IMR-90 (cell line): ENCODE data around the gene IL18RAP. TPM values are rescaled to one million over a fixed set of nuclear protein-coding genes. Genes with fewer than 3 reads are reported as not detected.

Source experiments
- ATAC-seq: fragments of 200-7000 bp; cut with Tn5 transposase; 2 replicates; pipeline ENCODE4 v1.9.1; 2020; ENCODE audit warnings: low read depth, mild to moderate bottlenecking, moderate library complexity
- BruUV-seq: library from RNA; stranded (reverse); fragments of 400-500 nt; replicated peaks from 2 replicates; lab custom pipeline; 2021; lab: Mats Ljungman, UMichigan
- CTCF ChIA-PET: fragments of 300-600 bp; formaldehyde crosslinking; extraction: SDS; loops from one replicate; lab custom pipeline; 2021; ENCODE audit warnings: antibody characterized with exemption; lab: Yijun Ruan, JAX
- POLR2A ChIA-PET: fragments of 300-600 bp; sonication (Branson Sonifier 250); formaldehyde crosslinking; loops from one replicate; lab custom pipeline; 2022; ENCODE audit warnings: antibody characterized with exemption; ENCODE audit not compliant: unreplicated experiment; lab: Charles Lee
- DNase-seq: peaks from one replicate; pipeline ENCODE4 v3.0.0; 2013
- H2AFZ ChIP-seq: replicated peaks from 2 replicates; pipeline ENCODE3; 2013; ENCODE audit warnings: low read length, mild to moderate bottlenecking; ENCODE audit not compliant: poor library complexity
- H2AK5ac ChIP-seq: 2 replicates; pipeline ENCODE4 v1.6.1; 2013; ENCODE audit warnings: low read depth, low read length, inconsistent platforms
- H2AK9ac ChIP-seq: replicated peaks from 2 replicates; pipeline ENCODE3; 2013; ENCODE audit warnings: mild to moderate bottlenecking, low read depth, low read length, moderate library complexity; ENCODE audit not compliant: poor library complexity
- H2BK120ac ChIP-seq: 2 replicates; pipeline ENCODE4 v1.6.1; 2013; ENCODE audit warnings: low read depth, low read length, inconsistent platforms
- H2BK15ac ChIP-seq: 3 replicates; pipeline ENCODE4 v1.6.1; 2013; ENCODE audit warnings: low read depth, low read length, inconsistent platforms
- H2BK20ac ChIP-seq: 2 replicates; pipeline ENCODE4 v1.6.1; 2013; ENCODE audit warnings: low read depth, mild to moderate bottlenecking, inconsistent platforms, low read length, moderate library complexity
- H2BK5ac ChIP-seq: 2 replicates; pipeline ENCODE4 v1.6.1; 2013; ENCODE audit warnings: mild to moderate bottlenecking, low read depth, low read length, inconsistent platforms; ENCODE audit not compliant: poor library complexity, severe bottlenecking
- H3K14ac ChIP-seq: replicated peaks from 2 replicates; pipeline ENCODE4 v1.6.1; 2013; ENCODE audit warnings: low read depth, low read length, inconsistent platforms
- H3K18ac ChIP-seq: 2 replicates; pipeline ENCODE4 v1.6.1; 2013; ENCODE audit warnings: low read depth, low read length, control low read depth
- H3K23ac ChIP-seq: 2 replicates; pipeline ENCODE4 v1.6.1; 2013; ENCODE audit warnings: low read depth, low read length, inconsistent platforms
- H3K27ac ChIP-seq: 2 replicates; pipeline ENCODE4 v1.5.1; 2013; ENCODE audit warnings: mild to moderate bottlenecking, control low read depth, low read length; ENCODE audit not compliant: insufficient read depth
- H3K27me3 ChIP-seq: 2 replicates; pipeline ENCODE4 v1.6.1; 2013; ENCODE audit warnings: low read length; ENCODE audit not compliant: control insufficient read depth, insufficient read depth
- H3K36me3 ChIP-seq: 2 replicates; pipeline ENCODE4 v1.6.1; 2013; ENCODE audit warnings: low read length, mixed read lengths; ENCODE audit not compliant: control insufficient read depth, insufficient read depth
- H3K4ac ChIP-seq: 2 replicates; pipeline ENCODE4 v1.6.1; 2013; ENCODE audit warnings: low read depth, low read length, inconsistent platforms
- H3K4me1 ChIP-seq: 2 replicates; pipeline ENCODE4 v1.6.1; 2013; ENCODE audit warnings: low read length, mixed read lengths; ENCODE audit not compliant: control insufficient read depth, insufficient read depth
- H3K4me2 ChIP-seq: 2 replicates; pipeline ENCODE4 v1.6.1; 2013; ENCODE audit warnings: low read depth, mild to moderate bottlenecking, control low read depth, low read length, moderate library complexity
- H3K4me3 ChIP-seq: 2 replicates; pipeline ENCODE4 v1.5.1; 2013; ENCODE audit warnings: low read depth, mild to moderate bottlenecking, control low read depth, low read length, moderate library complexity; ENCODE audit not compliant: insufficient read depth
- H3K56ac ChIP-seq: 2 replicates; pipeline ENCODE4 v1.6.1; 2013; ENCODE audit warnings: low read length, inconsistent platforms; ENCODE audit not compliant: insufficient read depth; ENCODE audit errors: extremely low read depth
- H3K79me1 ChIP-seq, 2 experiments: 2 replicates each; pipeline ENCODE4 v1.6.1; 2013; ENCODE audit warnings: low read length in 2 of 2, inconsistent platforms in 1 of 2, low read depth in 1 of 2
- H3K9ac ChIP-seq: 2 replicates; pipeline ENCODE4 v1.6.1; 2013; ENCODE audit warnings: low read depth, low read length, control low read depth
- H3K9me1 ChIP-seq: 2 replicates; pipeline ENCODE4 v1.6.1; 2013; ENCODE audit warnings: low read length, inconsistent platforms; ENCODE audit not compliant: insufficient read depth
- H3K9me3 ChIP-seq: 2 replicates; pipeline ENCODE4 v1.6.1; 2013; ENCODE audit warnings: low read length; ENCODE audit not compliant: control insufficient read depth, insufficient read depth
- H4K20me1 ChIP-seq: 2 replicates; pipeline ENCODE4 v1.6.1; 2013; ENCODE audit warnings: low read length, inconsistent platforms; ENCODE audit not compliant: insufficient read depth
- H4K5ac ChIP-seq: 2 replicates; pipeline ENCODE4 v1.6.1; 2013; ENCODE audit warnings: mild to moderate bottlenecking, low read depth, low read length, control low read depth
- H4K8ac ChIP-seq, 2 experiments: 2 replicates each; pipeline ENCODE4 v1.6.1; 2013; ENCODE audit warnings: low read depth in 2 of 2, low read length in 2 of 2, control low read depth in 1 of 2, inconsistent platforms in 1 of 2
- H4K91ac ChIP-seq: 2 replicates; pipeline ENCODE4 v1.6.1; 2013; ENCODE audit warnings: low read depth, low read length, inconsistent platforms; ENCODE audit not compliant: insufficient read depth
- BHLHE40 ChIP-seq: fragments of 150-350 bp; IDR thresholded peaks from 2 replicates; pipeline ENCODE4 v1.6.1; 2016; ENCODE audit warnings: mild to moderate bottlenecking, low read depth, low read length
- CEBPB ChIP-seq: IDR thresholded peaks from 2 replicates; pipeline ENCODE4 v1.6.1; 2012; ENCODE audit warnings: low read depth, low read length, improper control_type of control experiment
- CHD1 ChIP-seq: IDR thresholded peaks from 2 replicates; pipeline ENCODE4 v1.6.1; 2012; ENCODE audit warnings: low read depth, low read length, improper control_type of control experiment
- FOS ChIP-seq: fragments of 150-350 bp; IDR thresholded peaks from 2 replicates; pipeline ENCODE4 v1.6.1; 2016; ENCODE audit warnings: low read depth, low read length
- MAFK ChIP-seq: IDR thresholded peaks from 2 replicates; pipeline ENCODE4 v1.6.1; 2012; ENCODE audit warnings: low read depth, low read length, improper control_type of control experiment
- MAZ ChIP-seq: IDR thresholded peaks from 2 replicates; pipeline ENCODE4 v1.6.1; 2012; ENCODE audit warnings: low read depth, mild to moderate bottlenecking, low read length, improper control_type of control experiment, moderate library complexity, borderline replicate concordance
- MXI1 ChIP-seq: IDR thresholded peaks from 2 replicates; pipeline ENCODE4 v1.6.1; 2012; ENCODE audit warnings: low read depth, mild to moderate bottlenecking, low read length, moderate library complexity, borderline replicate concordance
- NFE2L2 ChIP-seq: fragments of 150-350 bp; IDR thresholded peaks from 2 replicates; pipeline ENCODE4 v1.6.1; 2016; ENCODE audit warnings: low read depth, mild to moderate bottlenecking, low read length
- POLR2A ChIP-seq: IDR thresholded peaks from 2 replicates; pipeline ENCODE4 v1.6.1; 2012; ENCODE audit warnings: mild to moderate bottlenecking, low read depth, low read length
- RAD21 ChIP-seq: IDR thresholded peaks from 2 replicates; pipeline ENCODE4 v1.6.1; 2012; ENCODE audit warnings: low read length, improper control_type of control experiment
- RCOR1 ChIP-seq: IDR thresholded peaks from 2 replicates; pipeline ENCODE4 v1.6.1; 2012; ENCODE audit warnings: mild to moderate bottlenecking, low read length, improper control_type of control experiment; ENCODE audit not compliant: insufficient replicate concordance
- RFX5 ChIP-seq: IDR thresholded peaks from 2 replicates; pipeline ENCODE4 v1.8.0; 2012; ENCODE audit warnings: low read depth, mild to moderate bottlenecking, low read length, moderate library complexity
- SMC3 ChIP-seq: fragments of 150-350 bp; IDR thresholded peaks from 2 replicates; pipeline ENCODE4 v1.6.1; 2016; ENCODE audit warnings: low read depth, mild to moderate bottlenecking, antibody characterized with exemption, low read length, moderate library complexity
- WGBS, 2 experiments: methylation state at CpG; one replicate each; pipeline versions ENCODE4 v1.1.5 to v1.1.7; 2013; ENCODE audit warnings: missing lambda C conversion rate in 2 of 2; ENCODE audit not compliant: insufficient read length in 1 of 2; ENCODE audit errors: extremely low coverage in 2 of 2; 5-methylcytosine and 5-hydroxymethylcytosine counted together
- dilution Hi-C: fragments of 300-500 bp; cut with HindIII; formaldehyde crosslinking; loops from one replicate; pipeline ENCODE4 v1.14.3; 2018; ENCODE audit warnings: low sequenced_read_pairs; ENCODE audit not compliant: unreplicated experiment
- in situ Hi-C: fragments of 300-500 bp; cut with MboI; formaldehyde crosslinking; loops from 3 replicates; pipeline ENCODE4 v1.14.3; 2019; ENCODE audit warnings: low sequenced_read_pairs, inconsistent platforms, mixed read lengths
- intact Hi-C: fragments of 100-400 bp; cut with micrococcal nuclease; formaldehyde crosslinking; loops from 2 replicates; pipeline ENCODE4 v1.10.0; 2022
- polyA plus RNA-seq, 3 experiments: library from polyadenylated mRNA; depleted of rRNA; stranded (reverse); fragments of >200 nt; gene quantifications; 2 replicates each; pipeline ENCODE4 v1.2.3, GENCODE V29; 2012; ENCODE audit warnings: low replicate concordance in 1 of 3
- total RNA-seq: library from RNA; depleted of rRNA; stranded (reverse); fragments of >200 nt; gene quantifications from 2 replicates; pipeline ENCODE4 v1.2.3, GENCODE V29; 2012
- TF ChIP-seq, protein P1 (sequence below): fragments of 150-350 bp; IDR thresholded peaks from 2 replicates; pipeline ENCODE4 v1.6.1; 2016; ENCODE audit warnings: low read depth, mild to moderate bottlenecking, low read length, moderate library complexity, borderline replicate concordance
- TF ChIP-seq, protein P2 (sequence below): conservative IDR thresholded peaks from 2 replicates; pipeline ENCODE4 v1.5.1; 2012; ENCODE audit warnings: mild to moderate bottlenecking, low read depth, low read length, improper control_type of control experiment
- TF ChIP-seq, protein P3 (sequence below): fragments of 150-350 bp; IDR thresholded peaks from 2 replicates; pipeline ENCODE4 v1.6.1; 2017; ENCODE audit warnings: mild to moderate bottlenecking, antibody characterized with exemption, low read length, low read depth

The IL18RAP gene
- total and polyA plus RNA-seq, 2 of the 4 experiments (the other 2 are of a cell fraction) = not detected

DNA sequence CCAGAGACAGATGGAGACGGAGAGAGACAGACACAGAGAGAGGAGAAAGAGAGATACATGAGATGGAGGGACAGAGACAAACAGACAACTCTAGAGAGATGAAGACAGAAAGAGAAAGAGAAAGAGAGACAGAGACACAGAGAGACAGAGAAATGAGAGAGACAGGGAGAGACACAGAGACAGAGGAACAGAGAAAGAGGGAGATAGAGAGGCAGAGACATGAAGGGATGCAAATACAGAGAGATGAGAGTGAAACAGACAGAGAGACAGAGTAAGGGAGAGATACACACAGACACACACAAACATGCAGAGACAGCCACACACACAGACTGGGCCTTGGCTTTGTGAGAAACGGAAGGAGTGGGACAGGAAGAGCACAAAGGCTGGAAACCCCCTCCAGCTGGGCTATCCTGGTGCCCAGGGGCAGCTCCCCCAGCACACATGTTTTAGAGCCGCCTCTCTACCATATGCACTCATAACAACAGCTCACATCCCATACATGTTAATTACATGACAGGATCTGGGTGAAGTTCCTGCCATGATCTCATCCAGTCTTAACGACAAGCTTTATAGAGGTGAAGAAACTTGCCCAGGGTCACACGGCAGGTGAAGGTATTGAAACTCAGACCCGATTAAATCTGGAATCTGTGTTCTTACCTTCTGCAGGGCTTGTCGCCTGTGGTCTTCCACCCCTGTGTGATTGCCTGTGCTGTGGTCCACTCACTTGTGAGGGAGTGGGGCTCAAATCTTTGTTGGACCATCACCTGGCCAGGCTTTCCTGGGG is 35.0 kb upstream of the IL18RAP start:
- Histone ChIP-seq H3K9me3 (peaks cover 3% of the 10 kb centered on the region; the same call in 1 of the 2 replicates), H4K8ac (no peak overlapping the region), H3K4me3 (no peak overlapping the region), H2BK5ac (no peak overlapping the region), H4K20me1 (no peaks in the 10 kb centered on the region), H3K23ac (no peak overlapping the region), H3K14ac (no peak overlapping the region), H4K5ac (no peak overlapping the region), H3K56ac (no peak overlapping the region), H2AK9ac (no peak overlapping the region), H2AFZ (no peak overlapping the region), H2AK5ac (no peak overlapping the region), H2BK15ac (no peak overlapping the region), H3K36me3 (no peaks in the 10 kb centered on the region), H3K18ac (no peak overlapping the region), H3K27ac (no peak overlapping the region), H3K9me1 (no peaks in the 10 kb centered on the region), H3K9ac (no peak overlapping the region), H3K27me3 (no peaks in the 10 kb centered on the region), H3K4ac (no peak overlapping the region), H3K4me1 (no peaks in the 10 kb centered on the region), H2BK120ac (no peak overlapping the region), H2BK20ac (no peak overlapping the region), H4K91ac (no peak overlapping the region), H3K79me1 (no peaks in the 10 kb centered on the region), H3K4me2 (no peak overlapping the region)
- CTCF ChIA-PET = no interaction called here
- ATAC-seq (no peak), DNase-seq (no peak)
- dilution Hi-C loops (no loop called here), intact Hi-C loops (no loop called here), in situ Hi-C loops (no loop called here)
- POLR2A ChIA-PET = no interaction called here
- no TSS peak for BruUV-seq
- 100% methylated on average over 3 of the region's 7 CpGs; no CpG with 5 or more reads in 1 of the 2 experiments for WGBS, 2 experiments
- TF ChIP-seq, protein P1, sequence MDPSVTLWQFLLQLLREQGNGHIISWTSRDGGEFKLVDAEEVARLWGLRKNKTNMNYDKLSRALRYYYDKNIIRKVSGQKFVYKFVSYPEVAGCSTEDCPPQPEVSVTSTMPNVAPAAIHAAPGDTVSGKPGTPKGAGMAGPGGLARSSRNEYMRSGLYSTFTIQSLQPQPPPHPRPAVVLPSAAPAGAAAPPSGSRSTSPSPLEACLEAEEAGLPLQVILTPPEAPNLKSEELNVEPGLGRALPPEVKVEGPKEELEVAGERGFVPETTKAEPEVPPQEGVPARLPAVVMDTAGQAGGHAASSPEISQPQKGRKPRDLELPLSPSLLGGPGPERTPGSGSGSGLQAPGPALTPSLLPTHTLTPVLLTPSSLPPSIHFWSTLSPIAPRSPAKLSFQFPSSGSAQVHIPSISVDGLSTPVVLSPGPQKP = no peak
- TF ChIP-seq RCOR1 (no peak), RFX5 (no peak), CEBPB (no peak), BHLHE40 (no peak), NFE2L2 (no peak), MAZ (no peak), SMC3 (no peak), CHD1 (no peak), RAD21 (no peak), POLR2A (no peak), FOS (no peak), MAFK (no peak), MXI1 (no peak)
- TF ChIP-seq, protein P2, sequence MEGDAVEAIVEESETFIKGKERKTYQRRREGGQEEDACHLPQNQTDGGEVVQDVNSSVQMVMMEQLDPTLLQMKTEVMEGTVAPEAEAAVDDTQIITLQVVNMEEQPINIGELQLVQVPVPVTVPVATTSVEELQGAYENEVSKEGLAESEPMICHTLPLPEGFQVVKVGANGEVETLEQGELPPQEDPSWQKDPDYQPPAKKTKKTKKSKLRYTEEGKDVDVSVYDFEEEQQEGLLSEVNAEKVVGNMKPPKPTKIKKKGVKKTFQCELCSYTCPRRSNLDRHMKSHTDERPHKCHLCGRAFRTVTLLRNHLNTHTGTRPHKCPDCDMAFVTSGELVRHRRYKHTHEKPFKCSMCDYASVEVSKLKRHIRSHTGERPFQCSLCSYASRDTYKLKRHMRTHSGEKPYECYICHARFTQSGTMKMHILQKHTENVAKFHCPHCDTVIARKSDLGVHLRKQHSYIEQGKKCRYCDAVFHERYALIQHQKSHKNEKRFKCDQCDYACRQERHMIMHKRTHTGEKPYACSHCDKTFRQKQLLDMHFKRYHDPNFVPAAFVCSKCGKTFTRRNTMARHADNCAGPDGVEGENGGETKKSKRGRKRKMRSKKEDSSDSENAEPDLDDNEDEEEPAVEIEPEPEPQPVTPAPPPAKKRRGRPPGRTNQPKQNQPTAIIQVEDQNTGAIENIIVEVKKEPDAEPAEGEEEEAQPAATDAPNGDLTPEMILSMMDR = no peak
- TF ChIP-seq, protein P3, sequence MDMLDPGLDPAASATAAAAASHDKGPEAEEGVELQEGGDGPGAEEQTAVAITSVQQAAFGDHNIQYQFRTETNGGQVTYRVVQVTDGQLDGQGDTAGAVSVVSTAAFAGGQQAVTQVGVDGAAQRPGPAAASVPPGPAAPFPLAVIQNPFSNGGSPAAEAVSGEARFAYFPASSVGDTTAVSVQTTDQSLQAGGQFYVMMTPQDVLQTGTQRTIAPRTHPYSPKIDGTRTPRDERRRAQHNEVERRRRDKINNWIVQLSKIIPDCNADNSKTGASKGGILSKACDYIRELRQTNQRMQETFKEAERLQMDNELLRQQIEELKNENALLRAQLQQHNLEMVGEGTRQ = no peak
